OCI-LY1 (cell line): ENCODE results near the gene GAK.

Experiments used
- H2AFZ ChIP-seq: fragments of 200-600 bp; sonication (generic), shearing (Covaris generic); 2 replicates; pipeline ENCODE4 v1.6.0; 2014; ENCODE audit warnings: antibody characterized with exemption, mild to moderate bottlenecking, low read length
- H3F3A ChIP-seq: fragments of 200-600 bp; sonication (generic), shearing (Covaris generic); 2 replicates; pipeline ENCODE4 v1.6.0; 2014; ENCODE audit warnings: mild to moderate bottlenecking, antibody characterized with exemption, low read length, moderate library complexity; ENCODE audit not compliant: insufficient read depth
- H3K27ac ChIP-seq: fragments of 200-600 bp; sonication (generic); 2 replicates; pipeline ENCODE4 v1.5.1; 2014; ENCODE audit warnings: low read length, mixed run types, mild to moderate bottlenecking, low read depth; ENCODE audit not compliant: poor library complexity, severe bottlenecking
- H3K27me3 ChIP-seq: fragments of 200-600 bp; sonication (generic); 2 replicates; pipeline ENCODE4 v1.6.0; 2014; ENCODE audit warnings: antibody characterized with exemption, mild to moderate bottlenecking, low read length, moderate library complexity; ENCODE audit not compliant: insufficient read depth
- H3K36me3 ChIP-seq: fragments of 200-600 bp; sonication (generic); 2 replicates; pipeline ENCODE4 v1.6.1; 2014; ENCODE audit warnings: mild to moderate bottlenecking, antibody characterized with exemption, low read length, moderate library complexity, mixed read lengths; ENCODE audit not compliant: insufficient read depth
- H3K4me1 ChIP-seq: fragments of 200-600 bp; sonication (generic); 2 replicates; pipeline ENCODE4 v1.5.1; 2014; ENCODE audit warnings: mild to moderate bottlenecking, low read length, moderate library complexity; ENCODE audit not compliant: insufficient read depth, severe bottlenecking
- H3K4me2 ChIP-seq: fragments of 200-600 bp; sonication (generic), shearing (Covaris generic); 2 replicates; pipeline ENCODE4 v1.6.1; 2014; ENCODE audit warnings: low read length
- H3K4me3 ChIP-seq: fragments of 200-600 bp; sonication (generic); 2 replicates; pipeline ENCODE4 v1.5.1; 2014; ENCODE audit warnings: low read length, low read depth, mild to moderate bottlenecking, mixed read lengths; ENCODE audit not compliant: poor library complexity, severe bottlenecking
- H3K79me2 ChIP-seq: fragments of 200-600 bp; shearing (Covaris generic); 2 replicates; pipeline ENCODE4 v1.6.1; 2016; ENCODE audit warnings: mixed run types, low read length, mixed read lengths; ENCODE audit not compliant: insufficient read depth
- H3K9ac ChIP-seq: fragments of 200-600 bp; sonication (generic), shearing (Covaris generic); 2 replicates; pipeline ENCODE4 v1.6.1; 2014; ENCODE audit warnings: mild to moderate bottlenecking, low read length, mixed read lengths
- H3K9me2 ChIP-seq: fragments of 200-600 bp; sonication (generic), shearing (Covaris generic); 2 replicates; pipeline ENCODE4 v1.6.1; 2014; ENCODE audit warnings: low read depth, mild to moderate bottlenecking, low read length, mixed read lengths
- H3K9me3 ChIP-seq: fragments of 200-600 bp; shearing (Covaris generic); 2 replicates; pipeline ENCODE4 v1.6.1; 2014; ENCODE audit warnings: low read length, mixed read lengths
- H4K20me1 ChIP-seq: fragments of 200-600 bp; sonication (generic), shearing (Covaris generic); 2 replicates; pipeline ENCODE4 v1.6.0; 2016; ENCODE audit warnings: mild to moderate bottlenecking, low read length; ENCODE audit not compliant: insufficient read depth
- EZH2 ChIP-seq: fragments of 200-600 bp; sonication (generic), shearing (Covaris generic); IDR thresholded peaks from 2 replicates; pipeline ENCODE4 v1.8.0; 2017; ENCODE audit warnings: borderline replicate concordance, mixed run types, mild to moderate bottlenecking, antibody characterized with exemption, low read length, moderate library complexity, mixed read lengths
- TF ChIP-seq, protein P1 (sequence below): fragments of 200-600 bp; sonication (generic), shearing (Covaris generic); IDR thresholded peaks from 2 replicates; pipeline ENCODE4 v1.5.1; 2017; ENCODE audit warnings: mild to moderate bottlenecking, antibody characterized with exemption, low read length, moderate library complexity, mixed read lengths

The GAK gene

DNA sequence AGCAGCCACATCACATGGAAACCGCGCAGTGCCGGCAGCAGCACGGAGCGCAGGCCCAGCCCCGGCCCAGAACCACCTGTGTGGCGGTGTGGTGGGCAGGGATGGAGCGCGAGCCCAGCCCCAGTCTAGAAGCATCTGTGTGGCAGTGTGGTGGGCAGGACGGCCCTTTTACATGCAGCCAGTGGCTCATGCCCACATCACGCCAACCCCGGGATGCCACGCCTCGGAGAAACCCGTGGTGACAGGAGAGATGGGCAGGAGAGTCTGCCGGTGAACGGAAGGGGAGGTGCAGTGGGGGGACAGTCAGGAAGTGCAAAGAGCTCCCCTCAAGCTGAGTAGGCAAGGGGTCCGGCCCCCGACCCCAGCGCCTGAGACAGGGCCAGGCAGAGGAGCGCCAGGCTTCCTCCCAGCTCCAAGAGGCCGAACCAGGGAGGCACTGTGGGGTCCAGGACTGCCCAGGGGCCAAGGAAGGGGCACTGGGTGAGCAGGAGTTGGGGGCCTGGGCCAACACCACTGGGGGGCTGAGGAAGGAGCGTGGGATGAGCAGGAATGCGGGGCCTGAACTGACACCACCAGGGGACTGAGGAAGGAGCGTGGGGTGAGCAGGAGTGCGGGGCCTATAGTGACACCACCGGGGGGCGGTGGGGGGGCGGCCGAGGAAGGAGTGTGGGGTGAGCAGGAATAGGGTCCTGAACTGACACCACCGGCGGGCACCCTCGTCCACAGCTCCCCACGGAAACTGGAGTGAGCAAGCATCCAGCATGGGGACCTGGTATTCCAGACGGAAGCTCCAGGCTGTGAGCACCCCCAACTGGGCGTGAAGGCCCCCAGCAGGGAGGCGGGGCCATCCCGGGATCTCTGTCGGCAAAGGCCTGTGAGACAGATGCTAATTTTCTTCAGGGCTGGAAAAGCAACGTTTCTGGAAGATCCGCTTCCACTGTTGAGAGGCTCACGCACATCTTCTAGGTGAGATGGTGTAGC, 28.8 kb downstream of the GAK start:
- Histone ChIP-seq H3K4me3 (no peak overlapping the region), H3K27me3 (no peaks in the 10 kb centered on the region), H3K79me2 (no peaks in the 10 kb centered on the region), H3K9ac (no peak overlapping the region), H3F3A (no peaks in the 10 kb centered on the region), H2AFZ (no peak overlapping the region), H3K36me3 (no peaks in the 10 kb centered on the region), H3K4me1 (no peaks in the 10 kb centered on the region), H4K20me1 (no peaks in the 10 kb centered on the region), H3K9me2 (no peaks in the 10 kb centered on the region), H3K27ac (no peak overlapping the region), H3K4me2 (no peak overlapping the region), H3K9me3 (no peaks in the 10 kb centered on the region)
- TF ChIP-seq, protein P1, sequence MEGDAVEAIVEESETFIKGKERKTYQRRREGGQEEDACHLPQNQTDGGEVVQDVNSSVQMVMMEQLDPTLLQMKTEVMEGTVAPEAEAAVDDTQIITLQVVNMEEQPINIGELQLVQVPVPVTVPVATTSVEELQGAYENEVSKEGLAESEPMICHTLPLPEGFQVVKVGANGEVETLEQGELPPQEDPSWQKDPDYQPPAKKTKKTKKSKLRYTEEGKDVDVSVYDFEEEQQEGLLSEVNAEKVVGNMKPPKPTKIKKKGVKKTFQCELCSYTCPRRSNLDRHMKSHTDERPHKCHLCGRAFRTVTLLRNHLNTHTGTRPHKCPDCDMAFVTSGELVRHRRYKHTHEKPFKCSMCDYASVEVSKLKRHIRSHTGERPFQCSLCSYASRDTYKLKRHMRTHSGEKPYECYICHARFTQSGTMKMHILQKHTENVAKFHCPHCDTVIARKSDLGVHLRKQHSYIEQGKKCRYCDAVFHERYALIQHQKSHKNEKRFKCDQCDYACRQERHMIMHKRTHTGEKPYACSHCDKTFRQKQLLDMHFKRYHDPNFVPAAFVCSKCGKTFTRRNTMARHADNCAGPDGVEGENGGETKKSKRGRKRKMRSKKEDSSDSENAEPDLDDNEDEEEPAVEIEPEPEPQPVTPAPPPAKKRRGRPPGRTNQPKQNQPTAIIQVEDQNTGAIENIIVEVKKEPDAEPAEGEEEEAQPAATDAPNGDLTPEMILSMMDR: no peak
- TF ChIP-seq EZH2: no peak

DNA sequence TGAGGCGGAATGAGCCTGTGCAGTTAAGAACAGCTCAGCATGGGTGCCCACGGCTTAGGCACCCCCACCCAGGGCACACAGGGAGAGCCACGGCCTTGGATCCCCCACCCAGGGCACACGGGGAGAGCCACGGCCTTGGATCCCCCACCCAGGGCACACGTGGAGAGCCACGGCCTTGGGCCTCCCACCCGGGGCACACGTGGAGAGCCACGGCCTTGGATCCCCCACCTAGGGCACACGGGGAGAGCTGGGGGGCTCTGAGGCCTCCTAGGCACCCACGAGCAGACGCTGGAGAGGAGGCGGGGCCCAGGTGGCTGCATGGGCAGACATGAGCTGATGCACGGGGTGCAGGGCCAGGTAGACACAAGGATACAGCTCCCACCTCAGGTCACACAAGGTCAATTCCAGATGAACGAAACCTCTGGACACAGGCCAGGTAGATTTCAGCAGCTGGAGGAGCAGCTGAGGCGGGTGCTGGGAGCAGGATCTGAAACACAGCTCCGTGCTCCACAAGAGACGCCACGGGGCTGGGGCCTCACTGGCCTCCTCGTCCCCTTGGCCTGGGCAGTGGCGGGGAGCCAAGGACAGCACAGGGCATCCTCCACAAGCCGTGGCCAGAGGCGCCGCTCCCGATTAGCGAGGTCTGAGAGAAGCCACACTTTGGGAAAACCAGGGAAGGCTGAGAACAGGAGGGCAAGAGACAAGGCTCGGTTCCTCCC, 30.8 kb downstream of the GAK start:
- H3K27me3 ChIP-seq: no peaks in the 10 kb centered on the region
- H3K79me2 ChIP-seq: no peaks in the 10 kb centered on the region
- H3K36me3 ChIP-seq: no peaks in the 10 kb centered on the region
- no peaks in the 10 kb centered on the region for H3K9me2 ChIP-seq
- no peak overlapping the region for H3K9ac ChIP-seq
- TF ChIP-seq, protein P1: no peak
- no peak for TF ChIP-seq EZH2
- no peaks in the 10 kb centered on the region for H3F3A ChIP-seq
- no peaks in the 10 kb centered on the region for H3K4me1 ChIP-seq
- H2AFZ ChIP-seq: no peak overlapping the region
- no peak overlapping the region for H3K4me2 ChIP-seq
- H3K9me3 ChIP-seq: no peaks in the 10 kb centered on the region
- no peaks in the 10 kb centered on the region for H4K20me1 ChIP-seq
- H3K27ac ChIP-seq: no peak overlapping the region
- H3K4me3 ChIP-seq: no peak overlapping the region

- Histone ChIP-seq H3K4me3 (no peak overlapping the region), H3K9me2 (no peaks in the 10 kb centered on the region), H3K4me2 (no peak overlapping the region), H3K27me3 (no peaks in the 10 kb centered on the region), H3K9ac (no peak overlapping the region), H3F3A (no peaks in the 10 kb centered on the region), H2AFZ (no peak overlapping the region), H4K20me1 (no peaks in the 10 kb centered on the region), H3K27ac (no peak overlapping the region), H3K9me3 (no peaks in the 10 kb centered on the region), H3K4me1 (no peaks in the 10 kb centered on the region), H3K36me3 (no peaks in the 10 kb centered on the region), H3K79me2 (no peaks in the 10 kb centered on the region)
- TF ChIP-seq, protein P1: no peak
- TF ChIP-seq EZH2: no peak
Measured at GRCh38 chr4:900721-901120, 31.4 kb downstream of the GAK start.
